Measurements from ENCODE around the gene CALU. TPM values are rescaled to one million over a fixed set of nuclear protein-coding genes. Genes with fewer than 3 reads are reported as not detected.
A peak's percentile ranks its signal among the peaks of the same experiment; 100 is the strongest.

CALU gene
- total RNA-seq, 2 experiments from 2014 or later: 33.0 to 35.4 TPM

DNA sequence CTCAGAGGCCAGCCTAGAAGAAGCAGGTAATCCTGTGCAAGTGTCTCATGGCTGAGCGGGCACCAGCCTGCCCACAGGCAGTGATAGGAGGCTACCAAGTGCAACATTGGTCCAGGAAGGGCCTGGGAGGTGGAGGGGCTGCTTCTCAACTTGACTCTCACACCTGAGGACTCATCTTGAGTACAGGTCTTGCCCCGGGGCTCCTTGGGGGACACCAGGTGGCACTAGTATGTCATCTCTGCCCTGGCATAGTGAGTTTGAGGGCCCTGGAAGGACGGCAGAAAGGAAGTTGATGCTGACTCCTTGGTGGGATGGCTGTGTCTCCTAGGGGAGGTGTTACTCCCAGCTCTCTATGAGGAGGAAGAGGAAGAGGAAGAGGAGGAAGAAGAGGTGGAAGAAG, 54.9 kb downstream of the CALU start:
- no peaks in the 10 kb centered on the region for H3K36me3 Mint-ChIP-seq (ENCODE audit: low read depth)
- DNase-seq: peak; percentile 56
- intact Hi-C loops (cut with micrococcal nuclease): loop anchor here (1.0 to 5.0 kb wide), 4 partner anchors 89 to 418 kb away; no protein-coding TSS in a partner anchor
- CTCF ChIA-PET: interaction anchor here (1.1 to 1.4 kb wide), 4 partner anchors 18 to 93 kb away, joined by 3 to 5 read pairs (median 3); no protein-coding TSS in a partner anchor
- no peaks in the 10 kb centered on the region for H3K9me3 Mint-ChIP-seq
- H3K27me3 Mint-ChIP-seq (ENCODE audit: low read depth): peaks cover 3% of the 10 kb centered on the region
- H3K4me3 Mint-ChIP-seq: no peak overlapping the region
- H3K27ac Mint-ChIP-seq: no peak overlapping the region
- H3K4me1 Mint-ChIP-seq (ENCODE audit: low read depth): peaks cover 3% of the 10 kb centered on the region

DNA sequence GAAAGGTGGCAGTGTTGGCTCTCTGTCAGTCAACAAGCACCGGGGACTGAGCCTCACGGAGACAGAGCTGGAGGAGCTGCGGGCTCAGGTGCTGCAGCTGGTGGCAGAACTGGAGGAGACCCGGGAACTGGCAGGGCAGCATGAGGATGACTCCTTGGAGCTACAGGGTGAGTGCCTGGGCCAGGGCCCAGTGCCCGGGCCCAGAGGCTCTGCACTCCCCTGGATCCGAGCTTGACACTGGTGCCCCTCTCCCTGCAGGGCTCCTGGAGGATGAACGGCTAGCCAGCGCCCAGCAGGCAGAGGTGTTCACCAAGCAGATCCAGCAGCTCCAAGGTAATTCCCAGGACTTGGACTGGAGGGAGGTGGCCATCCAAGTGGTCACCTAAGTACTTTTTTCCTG, 55.3 kb downstream of the CALU start:
- Mint-ChIP-seq H3K36me3 (ENCODE audit: low read depth) (no peaks in the 10 kb centered on the region), H3K4me1 (ENCODE audit: low read depth) (peaks cover 3% of the 10 kb centered on the region), H3K27ac (no peak overlapping the region), H3K27me3 (ENCODE audit: low read depth) (peaks cover 3% of the 10 kb centered on the region), H3K9me3 (no peaks in the 10 kb centered on the region), H3K4me3 (no peak overlapping the region)
- CTCF ChIA-PET: interaction anchor here (0.9 to 1.4 kb wide), 6 partner anchors 17 to 92 kb away, joined by 3 to 5 read pairs (median 3); partner anchors contain the start of gene ATP6V1F
- no peak for DNase-seq
- intact Hi-C loops (cut with micrococcal nuclease): loop anchor here (1.0 to 5.0 kb wide), 4 partner anchors 89 to 418 kb away; no protein-coding TSS in a partner anchor

DNA sequence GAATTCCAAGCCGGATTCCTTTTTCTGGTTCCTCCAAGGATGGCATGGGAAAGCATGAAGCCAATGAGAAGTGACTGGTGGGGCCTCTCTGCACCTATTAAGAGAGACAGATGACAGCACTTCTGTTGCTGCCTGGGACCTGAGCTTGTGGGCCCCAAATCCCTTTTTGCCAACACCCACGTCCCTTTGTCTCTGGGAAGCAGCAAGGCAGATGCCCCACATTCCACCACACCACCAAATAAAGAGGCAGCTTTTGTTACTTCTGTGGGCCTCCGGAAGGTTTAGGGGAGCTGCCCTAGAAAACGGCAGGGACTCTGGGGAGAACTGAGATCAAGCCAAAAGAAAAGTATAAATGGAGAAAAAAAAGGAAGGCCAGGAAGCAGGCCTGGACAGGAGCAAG, 56.0 kb downstream of the CALU start:
- intact Hi-C loops (cut with micrococcal nuclease): no loop called here
- peaks cover 2% of the 10 kb centered on the region for H3K4me1 Mint-ChIP-seq (ENCODE audit: low read depth)
- H3K27ac Mint-ChIP-seq: no peak overlapping the region

DNA sequence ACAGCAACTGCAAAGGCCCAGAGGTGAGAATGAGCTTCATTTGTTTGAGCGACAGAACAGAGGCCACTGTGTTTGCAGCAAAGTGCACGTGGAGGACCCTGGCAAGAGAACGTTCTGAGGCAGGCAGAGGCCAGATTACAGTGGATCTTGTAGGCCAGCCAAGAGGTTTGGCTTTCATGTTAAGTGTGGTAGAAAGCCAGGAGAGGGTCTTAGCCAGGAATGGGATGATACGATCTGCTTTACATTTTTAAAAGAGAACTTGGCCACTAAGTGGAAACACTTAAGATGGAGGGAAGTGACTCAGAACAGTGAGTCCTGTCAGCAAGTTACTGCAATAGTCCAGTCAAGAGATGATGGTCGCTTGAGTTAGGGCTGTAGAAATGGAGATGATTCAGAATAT, 57.2 kb downstream of the CALU start:
- Mint-ChIP-seq H3K27me3 (ENCODE audit: low read depth) (no peaks in the 10 kb centered on the region), H3K9me3 (no peaks in the 10 kb centered on the region)
- CTCF ChIA-PET: interaction anchor here (1.3 kb wide), 1 partner anchor 87 kb away, joined by 4 read pairs; no protein-coding TSS in a partner anchor

More for the DNA sequence above, 56.0 kb downstream of the CALU start:
- Mint-ChIP-seq H3K9me3 (no peaks in the 10 kb centered on the region), H3K27me3 (ENCODE audit: low read depth) (peaks cover 3% of the 10 kb centered on the region), H3K36me3 (ENCODE audit: low read depth) (no peaks in the 10 kb centered on the region), H3K4me3 (no peak overlapping the region)
- DNase-seq: no peak
- CTCF ChIA-PET: interaction anchor here (0.9 to 1.3 kb wide), 5 partner anchors 16 to 90 kb away, joined by 3 to 5 read pairs (median 3); partner anchors contain the start of gene ATP6V1F

DNA sequence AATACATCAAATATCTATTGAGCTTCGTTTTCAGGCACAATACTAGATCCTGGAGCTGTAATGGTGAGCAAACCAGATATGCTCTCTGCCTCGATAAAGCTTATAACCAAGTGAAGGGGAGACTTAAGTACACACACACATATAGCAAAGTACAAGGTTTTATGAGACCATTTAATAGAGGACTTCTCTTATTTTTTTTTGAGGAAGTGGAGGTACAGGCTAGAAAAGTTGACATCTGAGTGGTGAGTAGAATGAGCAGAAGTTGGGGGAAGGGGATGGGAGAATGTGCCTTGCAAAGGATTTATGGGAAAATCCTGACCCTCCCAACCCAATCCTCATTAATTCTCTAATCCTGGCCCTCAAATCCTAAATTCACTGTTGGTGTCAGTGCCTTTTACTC, 60.3 kb downstream of the CALU start:
- H3K27me3 Mint-ChIP-seq (ENCODE audit: low read depth): no peaks in the 10 kb centered on the region
- H3K4me3 Mint-ChIP-seq: no peak overlapping the region
- intact Hi-C loops (cut with micrococcal nuclease): no loop called here
- no peak overlapping the region for H3K27ac Mint-ChIP-seq
- peaks cover 1% of the 10 kb centered on the region for H3K36me3 Mint-ChIP-seq (ENCODE audit: low read depth)
- H3K4me1 Mint-ChIP-seq (ENCODE audit: low read depth): no peaks in the 10 kb centered on the region
- CTCF ChIA-PET: interaction anchor here (0.6 kb wide), 1 partner anchor 542 kb away, joined by 3 read pairs; no protein-coding TSS in a partner anchor
- no peak for DNase-seq
- no peaks in the 10 kb centered on the region for H3K9me3 Mint-ChIP-seq

More for the DNA sequence above, 57.2 kb downstream of the CALU start:
- DNase-seq: no peak
- peaks cover under 1% of the 10 kb centered on the region for H3K36me3 Mint-ChIP-seq (ENCODE audit: low read depth)
- H3K4me1 Mint-ChIP-seq (ENCODE audit: low read depth): no peaks in the 10 kb centered on the region
- no peak overlapping the region for H3K27ac Mint-ChIP-seq
- H3K4me3 Mint-ChIP-seq: no peak overlapping the region
- intact Hi-C loops (cut with micrococcal nuclease): no loop called here

DNA sequence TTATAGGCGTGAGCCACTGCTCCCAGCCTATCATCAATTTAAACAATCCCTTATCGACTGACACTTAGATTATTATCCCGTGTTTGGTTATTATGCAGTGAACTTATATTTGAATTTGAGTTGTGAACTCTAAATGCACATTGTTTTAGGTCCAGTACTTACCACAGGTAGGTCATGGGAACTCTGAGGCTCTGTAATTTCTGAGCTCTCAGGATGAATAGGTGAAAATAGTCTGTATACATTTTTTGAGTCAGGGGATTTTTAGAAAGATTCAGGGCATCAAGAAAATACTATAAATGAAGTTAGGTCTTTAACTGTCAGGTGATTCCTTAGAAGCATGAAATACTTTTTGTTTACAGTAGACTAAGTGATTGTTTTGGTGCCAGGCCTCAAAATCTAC, 61.4 kb downstream of the CALU start:
- intact Hi-C loops (cut with micrococcal nuclease): no loop called here

DNA sequence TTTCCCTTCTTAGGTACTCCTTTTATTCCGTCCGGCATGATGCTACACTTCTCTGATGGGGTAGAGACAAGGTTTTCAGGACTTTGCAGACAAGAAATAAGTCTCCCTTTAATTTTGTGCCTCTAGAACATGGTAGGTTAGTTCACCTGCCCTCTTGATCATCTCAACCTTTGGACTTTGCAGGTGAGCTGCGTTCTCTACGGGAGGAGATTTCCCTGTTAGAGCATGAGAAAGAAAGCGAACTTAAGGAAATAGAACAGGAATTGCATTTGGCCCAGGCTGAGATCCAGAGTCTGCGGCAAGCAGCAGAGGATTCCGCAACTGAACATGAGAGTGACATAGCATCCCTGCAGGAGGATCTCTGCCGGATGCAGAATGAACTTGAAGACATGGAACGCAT, 61.8 kb downstream of the CALU start:
- H3K4me1 Mint-ChIP-seq (ENCODE audit: low read depth): no peaks in the 10 kb centered on the region
- H3K27me3 Mint-ChIP-seq (ENCODE audit: low read depth): no peaks in the 10 kb centered on the region
- no peak for DNase-seq
- no peak overlapping the region for H3K27ac Mint-ChIP-seq
- CTCF ChIA-PET: interaction anchor here (1.0 kb wide), 1 partner anchor 82 kb away, joined by 3 read pairs; no protein-coding TSS in a partner anchor
- H3K9me3 Mint-ChIP-seq: no peaks in the 10 kb centered on the region
- peaks cover 1% of the 10 kb centered on the region for H3K36me3 Mint-ChIP-seq (ENCODE audit: low read depth)
- intact Hi-C loops (cut with micrococcal nuclease): no loop called here
- no peak overlapping the region for H3K4me3 Mint-ChIP-seq

More for the DNA sequence above, 61.4 kb downstream of the CALU start:
- no peak overlapping the region for H3K4me3 Mint-ChIP-seq
- no peak overlapping the region for H3K27ac Mint-ChIP-seq
- H3K9me3 Mint-ChIP-seq: no peaks in the 10 kb centered on the region
- CTCF ChIA-PET: interaction anchor here (1.0 kb wide), 1 partner anchor 83 kb away, joined by 3 read pairs; no protein-coding TSS in a partner anchor
- H3K36me3 Mint-ChIP-seq (ENCODE audit: low read depth): peaks cover 1% of the 10 kb centered on the region
- no peaks in the 10 kb centered on the region for H3K4me1 Mint-ChIP-seq (ENCODE audit: low read depth)
- no peaks in the 10 kb centered on the region for H3K27me3 Mint-ChIP-seq (ENCODE audit: low read depth)
- DNase-seq: no peak

DNA sequence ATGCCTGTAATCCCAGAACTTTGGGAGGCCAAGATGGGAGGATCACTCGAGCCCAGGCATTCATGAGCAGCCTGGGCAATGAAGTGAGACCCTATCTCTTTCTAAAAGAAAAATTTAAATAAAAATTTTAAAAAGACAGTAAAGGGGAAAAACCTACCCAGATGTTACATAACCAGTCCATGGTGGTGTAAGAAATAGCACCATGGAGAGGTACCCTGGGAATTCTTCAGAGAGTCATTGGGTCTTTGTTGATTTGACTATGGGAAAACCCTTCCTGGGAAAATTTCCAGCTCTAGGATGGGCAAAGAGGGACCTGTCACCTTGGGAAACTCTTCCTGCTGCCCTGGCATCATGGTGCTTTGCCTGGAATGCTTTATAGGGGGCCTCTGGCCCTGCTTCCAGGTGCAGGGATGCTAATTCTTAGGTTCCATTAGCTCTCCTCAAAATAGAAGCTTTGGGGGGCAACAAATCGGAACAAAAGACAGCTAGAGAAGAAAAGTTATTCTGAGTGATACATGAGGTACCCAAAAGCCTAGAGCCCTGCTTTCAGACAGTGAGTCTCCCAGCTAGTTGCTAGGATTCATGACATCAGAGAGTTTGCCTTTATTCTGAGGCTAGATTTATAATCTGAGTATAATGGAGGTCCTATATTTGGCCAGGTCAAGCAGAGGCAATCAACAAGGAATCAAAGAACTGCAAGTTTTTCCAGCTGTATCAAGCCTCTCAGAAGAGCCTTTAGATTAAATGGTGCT, 62.7 kb downstream of the CALU start:
- Mint-ChIP-seq H3K27ac (no peak overlapping the region), H3K4me1 (ENCODE audit: low read depth) (no peaks in the 10 kb centered on the region), H3K36me3 (ENCODE audit: low read depth) (peaks cover 1% of the 10 kb centered on the region), H3K27me3 (ENCODE audit: low read depth) (no peaks in the 10 kb centered on the region), H3K4me3 (no peak overlapping the region), H3K9me3 (no peaks in the 10 kb centered on the region)
- intact Hi-C loops (cut with micrococcal nuclease): no loop called here
- CTCF ChIA-PET: no interaction called here
- DNase-seq: no peak

DNA sequence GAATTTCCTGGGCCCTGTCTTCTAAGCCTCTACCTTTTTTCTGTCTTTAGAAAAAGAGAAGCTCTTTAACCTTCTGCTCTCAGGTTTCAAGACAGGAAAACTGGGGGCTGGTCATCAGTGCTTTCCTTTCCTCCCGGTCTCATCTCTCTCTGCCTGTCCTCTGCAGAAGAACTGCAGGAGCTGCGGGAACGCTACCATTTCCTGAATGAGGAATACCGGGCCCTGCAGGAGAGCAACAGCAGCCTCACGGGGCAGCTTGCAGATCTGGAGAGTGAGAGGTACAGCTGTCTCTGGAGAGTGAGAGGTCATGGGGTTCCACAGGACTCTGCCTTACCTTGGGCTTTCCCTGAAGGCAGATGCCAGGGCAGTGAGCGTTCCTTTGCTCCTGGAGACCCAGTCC, 65.3 kb downstream of the CALU start:
- Mint-ChIP-seq H3K4me1 (ENCODE audit: low read depth) (no peaks in the 10 kb centered on the region), H3K27me3 (ENCODE audit: low read depth) (no peaks in the 10 kb centered on the region), H3K27ac (no peak overlapping the region), H3K36me3 (ENCODE audit: low read depth) (peaks cover 1% of the 10 kb centered on the region), H3K4me3 (no peak overlapping the region), H3K9me3 (no peaks in the 10 kb centered on the region)
- DNase-seq: no peak
- intact Hi-C loops (cut with micrococcal nuclease): no loop called here
- CTCF ChIA-PET: no interaction called here

DNA sequence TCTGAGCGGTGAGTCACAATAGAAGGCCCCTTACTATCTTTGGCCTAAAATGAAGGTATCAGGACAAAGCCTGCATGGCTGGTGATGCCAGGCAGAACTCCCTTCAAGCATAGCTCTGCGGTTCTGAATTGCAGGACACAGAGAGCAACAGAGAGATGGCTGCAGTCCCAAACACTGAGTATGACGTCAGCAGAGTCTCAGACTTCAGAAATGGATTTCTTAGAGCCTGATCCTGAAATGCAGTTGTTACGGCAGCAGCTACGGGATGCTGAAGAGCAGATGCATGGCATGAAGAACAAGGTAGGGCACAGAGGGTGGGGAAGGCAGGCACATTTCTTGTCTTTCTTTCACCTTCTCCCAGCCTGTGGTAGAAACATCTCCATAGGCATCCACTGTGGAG, 66.1 kb downstream of the CALU start:
- H3K9me3 Mint-ChIP-seq: no peaks in the 10 kb centered on the region
- H3K27ac Mint-ChIP-seq: no peak overlapping the region
- intact Hi-C loops (cut with micrococcal nuclease): no loop called here
- no peaks in the 10 kb centered on the region for H3K27me3 Mint-ChIP-seq (ENCODE audit: low read depth)
- no peak for DNase-seq
- H3K4me1 Mint-ChIP-seq (ENCODE audit: low read depth): no peaks in the 10 kb centered on the region
- H3K4me3 Mint-ChIP-seq: no peak overlapping the region
- CTCF ChIA-PET: no interaction called here
- peaks cover 1% of the 10 kb centered on the region for H3K36me3 Mint-ChIP-seq (ENCODE audit: low read depth)

DNA sequence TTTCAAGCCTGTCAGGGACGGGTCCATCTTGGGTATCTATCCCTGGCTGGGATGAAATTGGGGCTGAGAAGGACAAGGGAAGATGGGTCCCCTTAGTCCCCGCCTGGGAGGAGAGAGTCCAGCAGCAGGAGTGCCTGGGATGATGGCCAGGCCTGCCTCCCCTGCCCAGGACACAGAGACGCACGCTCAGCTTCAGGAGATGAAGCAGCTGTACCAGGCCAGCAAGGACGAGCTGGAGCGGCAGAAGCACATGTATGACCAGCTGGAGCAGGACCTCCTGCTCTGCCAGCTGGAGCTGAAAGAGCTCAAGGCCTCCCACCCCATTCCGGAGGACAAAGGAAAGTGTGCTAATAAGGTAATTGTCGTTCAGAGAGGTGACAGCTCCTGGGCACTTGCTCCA, 68.0 kb downstream of the CALU start:
- CTCF ChIA-PET: interaction anchor here (1.0 to 2.6 kb wide), 3 partner anchors 13 to 434 kb away, joined by 3 to 10 read pairs (median 3); no protein-coding TSS in a partner anchor
- intact Hi-C loops (cut with micrococcal nuclease): no loop called here
- Mint-ChIP-seq H3K9me3 (no peaks in the 10 kb centered on the region), H3K4me3 (no peak overlapping the region), H3K27ac (no peak overlapping the region), H3K4me1 (ENCODE audit: low read depth) (no peaks in the 10 kb centered on the region), H3K36me3 (ENCODE audit: low read depth) (no peaks in the 10 kb centered on the region), H3K27me3 (ENCODE audit: low read depth) (no peaks in the 10 kb centered on the region)
- no peak for DNase-seq

DNA sequence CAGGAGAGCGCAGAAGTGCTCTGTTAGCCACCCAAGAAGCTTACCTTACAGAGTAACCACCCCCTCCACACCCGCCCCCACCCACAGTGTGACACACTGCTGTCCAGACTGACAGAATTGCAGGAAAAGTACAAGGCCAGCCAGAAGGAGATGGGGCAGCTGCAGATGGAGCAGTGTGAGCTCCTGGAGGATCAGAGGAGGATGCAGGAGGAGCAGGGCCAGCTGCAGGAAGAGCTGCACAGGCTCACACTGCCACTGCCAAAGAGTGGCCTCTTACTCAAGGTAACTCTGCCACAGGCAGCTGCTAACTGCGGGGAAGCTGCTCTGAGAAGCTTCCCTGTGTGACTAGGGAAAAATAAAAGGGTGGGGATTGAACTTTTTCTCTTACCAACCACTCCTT, 70.2 kb downstream of the CALU start:
- CTCF ChIA-PET: interaction anchor here (0.7 to 2.1 kb wide), 2 partner anchors 34 to 100 kb away, joined by 3 to 7 read pairs; no protein-coding TSS in a partner anchor

More for the DNA sequence above, 70.2 kb downstream of the CALU start:
- Mint-ChIP-seq H3K4me1 (ENCODE audit: low read depth) (no peaks in the 10 kb centered on the region), H3K36me3 (ENCODE audit: low read depth) (no peaks in the 10 kb centered on the region), H3K4me3 (no peak overlapping the region), H3K27ac (no peak overlapping the region), H3K9me3 (no peaks in the 10 kb centered on the region), H3K27me3 (ENCODE audit: low read depth) (no peaks in the 10 kb centered on the region)
- intact Hi-C loops (cut with micrococcal nuclease): no loop called here
- no peak for DNase-seq

Measured in activated naive CD4-positive, alpha-beta T cell treated with anti-CD3 and anti-CD28 coated beads for 36 hours (primary cell).